HepG2 (cell line): ENCODE data around the gene ARHGEF1.

ENCODE experiments used
- ARID2 ChIP-seq: sonication (generic); formaldehyde crosslinking; IDR thresholded peaks from 2 replicates; pipeline ENCODE4 v1.8.1; 2022; ENCODE audit warnings: mild to moderate bottlenecking, missing genetic modification reagents, borderline replicate concordance
- CHD2 ChIP-seq: IDR thresholded peaks from 2 replicates; pipeline ENCODE4 v1.6.1; 2011; ENCODE audit warnings: low read depth, low read length, improper control_type of control experiment
- CTCF ChIP-seq: sonication (generic); formaldehyde crosslinking; IDR thresholded peaks from 2 replicates; pipeline ENCODE4 v1.5.0; 2020; ENCODE audit warnings: mild to moderate bottlenecking, missing genetic modification reagents, moderate library complexity
- HNRNPK ChIP-seq: fragments of 200-400 bp; formaldehyde crosslinking; IDR thresholded peaks from 2 replicates; pipeline ENCODE4 v1.6.1; 2018; ENCODE audit warnings: low read length, low read depth, moderate library complexity, mild to moderate bottlenecking; ENCODE audit not compliant: poor library complexity, severe bottlenecking
- IRF2 ChIP-seq: IDR thresholded peaks from 2 replicates; pipeline ENCODE4 v1.6.1; 2018; ENCODE audit warnings: missing genetic modification reagents, missing compliant biosample characterization
- SOX6 ChIP-seq, 2 experiments: fragments of 450-650 bp in 1 of 2; sonication (generic) in 1 of 2; formaldehyde crosslinking in 1 of 2; IDR thresholded peaks; 2 replicates each; pipeline versions ENCODE4 v1.4.0 to v1.6.1; 2017 to 2020; ENCODE audit warnings: antibody characterized with exemption in 1 of 2, mild to moderate bottlenecking in 1 of 2, missing genetic modification reagents in 1 of 2
- ZBTB1 ChIP-seq: sonication (generic); formaldehyde crosslinking; IDR thresholded peaks from 2 replicates; pipeline ENCODE4 v1.4.0; 2020; ENCODE audit warnings: missing genetic modification reagents, borderline replicate concordance
- ZKSCAN8 ChIP-seq: IDR thresholded peaks from 2 replicates; pipeline ENCODE4 v1.6.1; 2016; ENCODE audit warnings: borderline replicate concordance, missing genetic modification reagents, missing compliant biosample characterization
- TF ChIP-seq, protein P1 (sequence below), 2 experiments: IDR thresholded peaks; 2 replicates each; pipeline ENCODE4 v1.6.1; 2011 to 2012; ENCODE audit warnings: low read length in 2 of 2, borderline replicate concordance in 1 of 2, low read depth in 1 of 2, mild to moderate bottlenecking in 1 of 2, moderate library complexity in 1 of 2

- TF ChIP-seq ARID2 (CRISPR knock-in tag) (no peak), SOX6 (IDR thresholded peaks at IDR 0.05) (no peak), SOX6 (CRISPR knock-in tag; IDR thresholded peaks at IDR 0.05) (no peak), ZBTB1 (no peak), CTCF (CRISPR knock-in tag) (no peak), CHD2 (no peak), HNRNPK (peak; percentile 49), IRF2 (CRISPR knock-in tag) (no peak), ZKSCAN8 (CRISPR knock-in tag) (no peak)
- TF ChIP-seq, protein P1, sequence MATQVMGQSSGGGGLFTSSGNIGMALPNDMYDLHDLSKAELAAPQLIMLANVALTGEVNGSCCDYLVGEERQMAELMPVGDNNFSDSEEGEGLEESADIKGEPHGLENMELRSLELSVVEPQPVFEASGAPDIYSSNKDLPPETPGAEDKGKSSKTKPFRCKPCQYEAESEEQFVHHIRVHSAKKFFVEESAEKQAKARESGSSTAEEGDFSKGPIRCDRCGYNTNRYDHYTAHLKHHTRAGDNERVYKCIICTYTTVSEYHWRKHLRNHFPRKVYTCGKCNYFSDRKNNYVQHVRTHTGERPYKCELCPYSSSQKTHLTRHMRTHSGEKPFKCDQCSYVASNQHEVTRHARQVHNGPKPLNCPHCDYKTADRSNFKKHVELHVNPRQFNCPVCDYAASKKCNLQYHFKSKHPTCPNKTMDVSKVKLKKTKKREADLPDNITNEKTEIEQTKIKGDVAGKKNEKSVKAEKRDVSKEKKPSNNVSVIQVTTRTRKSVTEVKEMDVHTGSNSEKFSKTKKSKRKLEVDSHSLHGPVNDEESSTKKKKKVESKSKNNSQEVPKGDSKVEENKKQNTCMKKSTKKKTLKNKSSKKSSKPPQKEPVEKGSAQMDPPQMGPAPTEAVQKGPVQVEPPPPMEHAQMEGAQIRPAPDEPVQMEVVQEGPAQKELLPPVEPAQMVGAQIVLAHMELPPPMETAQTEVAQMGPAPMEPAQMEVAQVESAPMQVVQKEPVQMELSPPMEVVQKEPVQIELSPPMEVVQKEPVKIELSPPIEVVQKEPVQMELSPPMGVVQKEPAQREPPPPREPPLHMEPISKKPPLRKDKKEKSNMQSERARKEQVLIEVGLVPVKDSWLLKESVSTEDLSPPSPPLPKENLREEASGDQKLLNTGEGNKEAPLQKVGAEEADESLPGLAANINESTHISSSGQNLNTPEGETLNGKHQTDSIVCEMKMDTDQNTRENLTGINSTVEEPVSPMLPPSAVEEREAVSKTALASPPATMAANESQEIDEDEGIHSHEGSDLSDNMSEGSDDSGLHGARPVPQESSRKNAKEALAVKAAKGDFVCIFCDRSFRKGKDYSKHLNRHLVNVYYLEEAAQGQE (IDR thresholded peaks at IDR 0.05; ENCODE audit: borderline replicate concordance in 1 of 2, low read depth in 1 of 2, low read length in 2 of 2), result no peak
Measured at GRCh38 chr19:41882568-41883462, at the start of gene ARHGEF1.
